Peyer's patch (tissue), 4 donors: ENCODE measurements around the gene MAN1A1. TPM values are rescaled to one million over a fixed set of nuclear protein-coding genes. Genes with fewer than 3 reads are reported as not detected.

Experiments
- DNase-seq, 3 donors: peaks; one replicate each; pipeline ENCODE4 v3.0.0-alpha.2; 2017 to 2019
- H3K27ac ChIP-seq, 4 donors: fragments of 200-600 bp; sonication (generic); one replicate each; pipeline ENCODE4 v1.5.1; 2016 to 2019
- H3K27me3 ChIP-seq, 2 donors: fragments of 200-600 bp; sonication (generic); one replicate each; pipeline ENCODE4 v1.5.1; 2019
- H3K36me3 ChIP-seq, 3 donors: fragments of 200-600 bp; sonication (generic); one replicate each; pipeline ENCODE4 v1.5.1; 2016 to 2019
- H3K4me1 ChIP-seq, 4 donors: fragments of 200-600 bp; sonication (generic); one replicate each; pipeline ENCODE4 v1.5.1; 2016 to 2019
- H3K4me3 ChIP-seq, 4 donors: fragments of 200-600 bp; sonication (generic); 1 replicate in 3 of 4; 2 replicates in 1 of 4; pipeline ENCODE4 v1.5.1; 2016 to 2019; ENCODE audit warnings: mild to moderate bottlenecking in 1 of 4
- H3K9me3 ChIP-seq, 4 donors: fragments of 200-600 bp; sonication (generic); one replicate each; pipeline ENCODE4 v1.5.1; 2016 to 2019; ENCODE audit warnings: mild to moderate bottlenecking in 1 of 4
- CTCF ChIP-seq, 6 experiments: fragments of 450-650 bp in 4 of 6; fragments of 200-600 bp in 2 of 6; sonication (generic) in 1 of 6; IDR thresholded peaks; one replicate each; pipeline ENCODE4 v1.5.1; 2017 to 2019; ENCODE audit warnings: antibody characterized with exemption in 6 of 6, mild to moderate bottlenecking in 3 of 6, moderate library complexity in 1 of 6
- POLR2A ChIP-seq, 2 donors: fragments of 450-650 bp; IDR thresholded peaks; one replicate each; pipeline ENCODE4 v1.5.1; 2017; ENCODE audit warnings: antibody characterized with exemption in 2 of 2, mild to moderate bottlenecking in 2 of 2, moderate library complexity in 2 of 2
- total RNA-seq, 4 donors: library from RNA; depleted of rRNA; stranded (reverse); fragments of >200 nt; gene quantifications; one replicate each; pipeline ENCODE4 v1.1.0, GENCODE V29; 2016

Gene MAN1A1
- total RNA-seq, 4 donors from 2014 or later, result 43.7 to 158 (median 103) TPM

GRCh38 chr6:119140196-119141140, 209.1 kb downstream of the MAN1A1 start:
- TF ChIP-seq POLR2A (IDR thresholded peaks at IDR 0.05) (no peak), CTCF (IDR thresholded peaks at IDR 0.05) (no peak)
- Histone ChIP-seq H3K36me3 (no peaks in the 10 kb centered on the region), H3K4me1 (no peaks in the 10 kb centered on the region)

GRCh38 chr6:119138906-119139541, 210.5 kb downstream of the MAN1A1 start:
- H3K27me3 ChIP-seq, result no peaks in the 10 kb centered on the region
- no peaks in the 10 kb centered on the region for H3K4me1 ChIP-seq
- H3K4me3 ChIP-seq, result no peak overlapping the region
- DNase-seq, result no peak
- H3K9me3 ChIP-seq, result no peaks in the 10 kb centered on the region
- H3K27ac ChIP-seq, result no peak overlapping the region
- TF ChIP-seq POLR2A (IDR thresholded peaks at IDR 0.05), result no peak
- TF ChIP-seq CTCF (IDR thresholded peaks at IDR 0.05), result no peak
- no peaks in the 10 kb centered on the region for H3K36me3 ChIP-seq

More at GRCh38 chr6:119140196-119141140, 209.1 kb downstream of the MAN1A1 start:
- no peak for DNase-seq
- Histone ChIP-seq H3K9me3 (no peaks in the 10 kb centered on the region), H3K27ac (no peak overlapping the region), H3K4me3 (no peak overlapping the region), H3K27me3 (no peaks in the 10 kb centered on the region)

GRCh38 chr6:119137194-119138072, 212.1 kb downstream of the MAN1A1 start:
- no peaks in the 10 kb centered on the region for H3K27me3 ChIP-seq
- no peaks in the 10 kb centered on the region for H3K36me3 ChIP-seq
- H3K9me3 ChIP-seq, result no peaks in the 10 kb centered on the region
- TF ChIP-seq POLR2A (IDR thresholded peaks at IDR 0.05), result no peak
- no peak for TF ChIP-seq CTCF (IDR thresholded peaks at IDR 0.05)
- no peak overlapping the region for H3K27ac ChIP-seq
- no peak for DNase-seq
- H3K4me1 ChIP-seq, result no peaks in the 10 kb centered on the region
- no peak overlapping the region for H3K4me3 ChIP-seq

GRCh38 chr6:119134752-119135151, 214.8 kb downstream of the MAN1A1 start:
- DNase-seq, result no peak
- Histone ChIP-seq H3K27ac (no peak overlapping the region), H3K27me3 (no peaks in the 10 kb centered on the region), H3K4me1 (peaks cover 0 to 2% (median 0%) of the 10 kb centered on the region in 4 donors), H3K36me3 (no peaks in the 10 kb centered on the region), H3K9me3 (no peaks in the 10 kb centered on the region), H3K4me3 (no peak overlapping the region)
- no peak for TF ChIP-seq POLR2A (IDR thresholded peaks at IDR 0.05)
- no peak for TF ChIP-seq CTCF (IDR thresholded peaks at IDR 0.05)

- Histone ChIP-seq H3K4me1 (peaks cover 0 to 10% (median 0%) of the 10 kb centered on the region in 4 donors), H3K27me3 (no peaks in the 10 kb centered on the region), H3K36me3 (no peaks in the 10 kb centered on the region), H3K4me3 (no peak overlapping the region), H3K9me3 (no peaks in the 10 kb centered on the region), H3K27ac (no peak overlapping the region)
- no peak for TF ChIP-seq CTCF (IDR thresholded peaks at IDR 0.05)
- TF ChIP-seq POLR2A (IDR thresholded peaks at IDR 0.05), result no peak
- no peak for DNase-seq
These were observed 216.2 kb downstream of the MAN1A1 start for GRCh38 chr6:119133400-119133799.
